GDM1 (cell line): Measurements from ENCODE around the gene FAM170B.
A peak's percentile ranks its signal among the peaks of the same experiment; 100 is the strongest.

Experiments
- DNase-seq: peaks from one replicate; lab custom pipeline; 2025; lab: John Stamatoyannopoulos, UW

The FAM170B gene

GRCh38 chr10:49169776-49170175 is 36.0 kb upstream of the FAM170B start:
- DNase-seq, result no peak

DNA sequence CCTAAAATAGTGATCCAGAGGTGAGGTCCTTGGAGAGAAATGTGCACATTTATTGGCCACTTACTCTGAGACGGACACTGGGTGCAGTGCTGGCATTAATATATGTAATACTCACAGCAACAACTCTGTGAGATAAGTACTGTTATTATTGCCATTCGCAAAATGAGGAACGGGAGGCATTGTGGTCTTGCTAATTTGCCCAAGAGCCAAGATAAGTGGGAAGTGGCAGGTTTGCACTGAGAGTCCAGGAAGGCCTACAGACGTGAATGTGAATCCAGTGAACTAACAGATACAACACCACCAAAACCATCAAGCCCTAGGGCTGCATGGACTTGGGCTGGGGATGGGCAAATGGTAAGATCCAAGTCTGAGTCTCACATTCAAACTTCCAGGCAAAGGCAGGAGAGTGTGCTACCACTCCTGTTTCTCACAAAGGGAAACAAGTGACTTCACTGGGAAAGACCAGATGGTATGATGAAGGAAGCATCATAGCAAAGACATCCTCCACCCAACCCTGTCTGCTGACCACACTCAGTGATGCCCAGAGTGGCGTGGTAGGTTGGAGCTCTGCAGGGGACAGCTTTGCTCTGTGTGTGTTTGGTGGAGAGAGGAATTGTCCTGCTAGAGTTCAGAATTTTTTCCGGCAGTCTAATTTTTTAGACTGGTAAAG is 35.1 kb upstream of the FAM170B start:
- DNase-seq, result peak; percentile 56

GRCh38 chr10:49168171-49168540 is 34.3 kb upstream of the FAM170B start:
- no peak for DNase-seq

DNA sequence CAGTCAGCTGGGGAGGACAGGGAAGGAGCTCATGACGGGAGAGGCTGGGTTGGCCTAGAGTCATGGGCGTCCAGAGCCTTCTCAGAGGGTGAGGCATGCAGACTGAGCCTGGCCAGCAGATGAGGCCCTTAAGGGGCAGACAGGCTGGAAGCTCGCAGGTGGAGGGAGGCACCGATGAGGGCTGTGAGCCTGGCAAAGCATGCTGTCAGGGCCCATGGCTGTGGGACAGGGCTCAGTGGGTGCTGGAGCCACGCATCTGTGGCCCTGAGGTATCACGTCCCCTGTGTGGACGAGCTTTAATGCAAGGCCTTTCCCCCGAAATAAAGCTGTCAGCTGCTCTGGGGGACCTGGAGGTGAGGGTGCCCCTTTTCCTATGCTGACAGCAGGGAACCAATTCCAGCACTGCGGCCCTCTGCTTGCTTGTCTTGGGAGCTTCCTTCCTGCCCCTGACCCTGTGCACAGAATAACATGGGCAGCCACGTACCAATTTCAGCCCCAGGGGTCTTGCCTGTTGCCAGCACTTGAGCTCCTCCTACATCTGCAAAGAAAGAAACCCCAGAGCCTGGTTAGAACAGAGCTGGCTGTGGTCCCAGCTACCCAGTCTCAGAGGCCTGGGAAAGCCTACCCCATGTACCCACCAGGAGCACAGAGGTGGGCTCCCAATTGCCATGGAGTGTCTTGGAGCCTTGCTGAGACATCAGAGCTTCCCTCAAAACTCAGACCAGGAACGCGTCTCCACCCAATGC is 33.8 kb upstream of the FAM170B start:
- DNase-seq, result no peak

- no peak for DNase-seq
Observed at GRCh38 chr10:49166484-49167400, 32.9 kb upstream of the FAM170B start.

DNA sequence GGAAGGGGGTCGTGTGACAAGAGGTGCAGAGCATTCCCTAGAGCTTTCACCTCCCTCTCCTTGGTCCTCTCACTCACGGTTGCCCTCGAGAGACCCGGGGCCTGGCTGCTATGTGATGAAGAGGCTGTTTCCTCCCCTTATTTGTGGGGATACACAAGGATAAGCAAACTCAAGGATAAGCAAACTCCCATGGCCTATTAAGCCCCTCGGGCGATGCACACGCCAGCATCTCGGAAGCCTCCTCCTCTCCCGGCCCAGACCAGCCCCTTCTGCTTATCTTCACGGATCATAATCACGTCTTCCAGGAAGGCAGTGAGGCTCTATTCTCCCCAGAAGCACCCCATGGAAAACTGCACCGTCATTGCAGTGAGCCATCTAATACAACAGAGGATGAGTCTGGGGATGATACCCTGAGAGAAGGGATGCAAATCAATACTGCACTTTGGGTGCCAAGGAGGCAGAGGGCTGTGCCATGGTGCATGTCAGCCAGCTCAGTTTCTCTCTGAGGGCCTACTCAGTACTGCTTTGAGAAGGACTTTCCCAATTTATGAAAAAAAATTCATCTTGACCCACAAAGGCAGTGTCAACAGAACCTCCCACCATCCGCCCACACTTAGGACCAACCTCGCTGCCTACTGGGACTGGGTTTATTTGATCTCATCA is 32.1 kb upstream of the FAM170B start:
- no peak for DNase-seq

GRCh38 chr10:49165259-49165658 is 31.4 kb upstream of the FAM170B start:
- no peak for DNase-seq

DNA sequence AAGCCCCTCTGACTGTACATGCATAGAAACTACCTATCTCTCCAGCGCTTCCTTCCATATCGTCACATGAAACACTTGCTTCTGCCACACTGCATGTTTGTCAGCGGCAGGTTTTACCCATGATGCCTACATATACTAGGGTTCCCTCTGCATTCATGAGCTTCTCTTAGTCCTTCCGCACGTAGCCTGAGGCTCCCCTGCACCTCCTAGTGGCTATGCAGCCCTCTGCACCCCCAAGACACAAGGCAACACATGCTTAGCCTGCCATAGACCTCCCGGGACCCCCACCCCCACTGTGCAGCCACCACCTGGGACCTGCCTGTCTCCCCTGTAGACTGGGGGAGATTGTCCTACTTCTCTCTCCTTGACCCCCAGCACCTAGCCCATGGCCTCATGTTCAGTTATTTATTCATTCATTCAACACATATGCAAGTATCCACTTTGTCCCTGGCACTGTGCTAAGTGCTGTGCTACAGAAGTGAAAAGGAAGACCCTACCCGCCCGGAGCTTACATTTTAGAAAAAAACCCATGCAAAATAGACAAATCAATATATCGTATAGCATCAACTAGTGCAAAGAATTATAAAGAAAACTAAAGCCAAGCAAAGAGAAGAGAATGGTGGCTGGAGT is 30.9 kb upstream of the FAM170B start:
- peak; percentile 33 for DNase-seq

DNA sequence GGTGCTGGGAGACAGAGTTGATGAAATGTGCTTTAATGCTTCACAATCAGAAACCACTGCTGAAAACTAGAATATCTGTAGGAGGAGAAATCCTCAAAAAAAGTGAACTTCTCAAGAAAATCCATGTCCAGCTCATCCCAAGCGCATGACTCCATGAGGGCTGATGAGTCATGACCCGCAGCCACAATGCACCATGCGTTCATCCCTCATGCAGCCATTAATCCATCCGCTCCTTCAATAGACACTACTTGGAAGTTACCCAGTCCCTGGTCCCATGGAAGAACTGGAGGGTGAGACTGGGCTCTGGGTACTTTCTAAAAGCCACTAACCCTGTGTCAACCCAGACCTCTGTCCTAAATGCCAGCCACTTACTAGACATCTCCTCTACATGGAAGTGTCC is 29.9 kb upstream of the FAM170B start:
- no peak for DNase-seq

GRCh38 chr10:49162761-49163310 is 29.0 kb upstream of the FAM170B start:
- DNase-seq, result no peak

DNA sequence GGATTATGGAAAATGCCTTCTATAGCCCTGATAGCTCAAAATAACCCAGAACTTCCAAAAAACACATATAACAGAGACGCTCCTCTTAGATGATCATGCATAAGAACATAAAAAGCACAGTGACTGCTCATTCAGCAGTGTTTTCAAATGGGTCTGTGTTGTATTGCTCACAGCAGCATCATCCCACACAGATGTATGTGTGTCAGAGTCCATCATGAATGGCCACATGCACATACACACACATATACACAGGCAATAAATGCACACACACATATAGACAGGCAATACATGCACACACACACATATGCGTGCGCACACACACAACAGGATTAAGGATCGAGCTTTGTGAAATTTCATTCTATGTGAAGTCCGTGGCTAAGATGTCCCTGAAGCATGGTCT is 28.2 kb upstream of the FAM170B start:
- DNase-seq, result no peak

DNA sequence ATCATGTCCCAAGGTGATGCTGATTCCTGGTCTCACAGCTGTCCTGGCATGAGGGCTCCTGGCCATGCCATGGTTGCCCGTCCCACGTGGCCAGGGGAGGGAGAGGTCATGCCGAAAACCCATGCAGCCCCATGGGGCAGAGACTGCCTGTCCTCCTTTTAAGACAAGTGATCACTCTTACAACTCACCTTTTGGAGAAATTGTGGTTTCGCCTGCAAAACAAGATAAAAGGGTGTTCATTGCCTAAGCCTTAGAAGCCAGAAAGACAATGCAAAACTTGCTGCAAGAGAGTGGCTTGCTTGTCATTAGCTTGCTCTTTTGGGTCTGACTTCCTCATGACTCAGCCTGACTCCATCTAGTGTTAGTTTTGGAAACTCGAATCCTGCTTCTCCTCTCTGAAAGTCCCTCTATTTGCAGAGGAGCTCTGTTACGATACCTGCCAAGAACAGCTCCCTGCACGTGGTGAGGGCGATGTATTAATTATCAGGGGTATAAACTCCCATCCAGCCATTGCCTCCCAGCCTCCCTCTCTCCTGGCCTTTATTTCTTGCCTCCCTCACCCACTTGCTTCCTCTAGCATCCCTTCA is 27.7 kb upstream of the FAM170B start:
- peak; percentile 27 for DNase-seq

DNA sequence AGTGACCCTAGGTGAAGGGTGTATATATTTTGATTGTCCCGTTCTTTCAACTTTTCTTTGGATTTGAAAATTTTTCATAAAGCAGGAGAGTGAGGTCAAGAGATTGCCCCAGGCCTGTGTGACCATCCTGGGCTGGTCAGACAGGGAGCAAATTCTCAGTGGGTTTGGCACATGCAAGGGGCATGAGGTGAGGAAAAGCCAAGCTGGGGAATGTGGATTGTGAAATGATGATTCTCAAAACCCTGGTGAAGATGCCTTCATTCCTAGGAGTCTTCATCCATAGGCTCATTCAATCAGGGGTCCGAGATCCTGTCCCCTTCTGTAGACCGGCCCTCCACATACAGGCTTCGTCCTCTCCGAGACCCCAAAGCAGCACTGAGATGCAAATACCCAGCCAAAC is 27.0 kb upstream of the FAM170B start:
- no peak for DNase-seq

DNA sequence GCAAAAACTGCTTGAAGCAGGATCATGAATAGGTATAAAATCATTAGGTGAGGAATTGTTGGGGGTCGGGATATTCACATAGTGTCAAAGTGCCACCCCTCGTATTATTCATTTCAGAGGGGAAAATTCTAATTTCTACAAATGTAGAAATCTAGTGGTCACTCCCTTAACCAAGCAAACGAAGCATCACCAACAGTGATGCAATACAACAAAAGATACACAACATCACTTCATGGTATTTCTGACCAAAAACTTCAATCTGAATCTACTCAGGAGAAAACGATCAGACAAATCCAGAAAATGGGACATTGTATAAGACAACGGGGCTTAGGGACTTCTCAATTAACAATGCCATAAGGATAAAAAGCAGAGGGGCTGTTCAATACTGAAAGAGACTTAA is 26.3 kb upstream of the FAM170B start:
- DNase-seq, result no peak

DNA sequence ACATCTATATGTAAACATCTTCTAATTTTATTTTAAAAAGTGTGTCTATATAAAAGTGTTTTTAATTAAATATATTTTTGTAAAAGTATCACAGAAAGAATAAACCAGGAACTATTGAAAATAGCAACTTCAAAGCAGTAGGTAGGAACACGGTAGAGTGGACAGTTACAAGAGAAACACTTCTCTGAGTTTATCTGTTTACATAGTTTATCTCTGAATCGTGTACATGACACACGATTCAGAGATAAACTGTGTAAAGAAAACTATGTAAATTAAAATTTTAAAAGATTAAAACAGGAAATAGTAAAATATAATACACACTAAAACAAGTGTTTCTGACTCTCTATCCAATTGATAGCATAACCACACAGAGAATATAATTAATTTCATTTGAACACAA is 25.1 kb upstream of the FAM170B start:
- no peak for DNase-seq

DNA sequence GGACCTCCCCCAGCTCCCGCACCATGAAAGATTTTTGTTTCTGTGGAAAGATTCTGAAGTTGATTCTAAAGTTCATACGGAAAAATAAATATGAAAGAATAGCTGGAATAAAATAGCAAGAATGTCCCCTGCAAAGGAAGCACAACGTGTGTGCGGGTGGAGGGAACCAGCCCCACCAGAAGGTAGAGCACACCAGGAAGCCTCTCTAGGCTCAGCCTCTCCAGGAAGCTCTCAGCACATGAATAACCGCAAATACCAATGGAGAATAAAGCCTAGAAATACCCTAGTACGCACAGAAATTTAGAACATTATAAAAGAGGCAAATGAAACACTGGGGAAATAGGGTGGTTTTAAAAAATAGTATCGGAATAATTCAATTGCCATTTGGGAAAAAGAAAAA is 24.6 kb upstream of the FAM170B start:
- DNase-seq, result no peak

GRCh38 chr10:49157229-49157628 is 23.4 kb upstream of the FAM170B start:
- no peak for DNase-seq

GRCh38 chr10:49154641-49155040 is 20.8 kb upstream of the FAM170B start:
- DNase-seq, result no peak

DNA sequence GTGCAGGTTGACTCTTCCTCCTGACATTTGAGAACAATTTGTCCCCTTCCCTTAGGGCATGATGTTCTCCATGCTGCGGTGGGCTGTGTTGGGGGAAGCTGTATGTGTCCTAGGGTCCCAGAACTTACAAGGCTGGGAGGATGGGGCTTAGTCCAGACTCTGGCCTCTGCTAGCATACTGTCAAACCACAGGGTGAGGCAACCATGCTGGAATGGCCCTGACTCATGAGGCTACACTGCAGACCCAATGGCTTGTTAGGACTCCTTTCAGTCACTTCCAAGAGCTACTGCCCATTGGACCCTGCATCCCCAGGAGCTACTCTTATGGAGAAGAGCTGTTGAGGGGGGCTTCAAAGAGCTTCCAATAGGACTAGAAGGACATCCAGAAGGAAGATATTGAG is 20.1 kb upstream of the FAM170B start:
- DNase-seq, result no peak

GRCh38 chr10:49153115-49153514 is 19.3 kb upstream of the FAM170B start:
- no peak for DNase-seq

DNA sequence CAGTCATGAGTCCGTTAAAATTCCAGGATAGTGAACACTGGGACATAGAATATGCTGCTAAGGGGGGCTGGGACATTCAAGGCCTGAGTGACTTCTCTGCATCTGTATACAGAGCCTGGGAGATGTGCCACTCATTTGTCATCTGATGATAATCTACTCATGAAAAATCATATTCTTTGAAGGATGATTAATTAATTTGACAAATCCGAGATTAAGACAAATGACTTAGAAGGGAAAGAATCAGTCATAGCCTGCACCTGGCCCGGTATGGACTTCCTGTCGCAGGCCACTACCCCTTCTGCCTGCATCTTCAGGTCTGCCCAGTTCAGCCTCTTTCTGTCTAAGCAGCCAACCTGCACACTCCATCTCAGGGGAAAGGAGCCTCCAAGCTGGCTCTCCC is 18.8 kb upstream of the FAM170B start:
- no peak for DNase-seq
